Fibroblast of mammary gland (primary cell): ENCODE measurements around the gene TRPV2.
"Not testable (repeated sequence)": the region's sequence is repeated elsewhere in the genome, so short reads cannot be mapped to it uniquely, and the experiment has no call there.

Experiments used
- DNase-seq: peaks from one replicate; pipeline ENCODE4 v3.0.0-alpha.2; 2010; ENCODE audit warnings: low read depth
- H3K4me3 ChIP-seq: 2 replicates; pipeline ENCODE4 v1.5.1; 2011; ENCODE audit warnings: low read depth, mild to moderate bottlenecking, low read length, moderate library complexity; ENCODE audit not compliant: control insufficient read depth
- TF ChIP-seq, protein P1 (sequence below): conservative IDR thresholded peaks from 2 replicates; pipeline ENCODE4 v1.5.1; 2011; ENCODE audit warnings: low read depth, low read length, inconsistent platforms; ENCODE audit not compliant: control insufficient read depth, insufficient read depth

TRPV2 gene

DNA sequence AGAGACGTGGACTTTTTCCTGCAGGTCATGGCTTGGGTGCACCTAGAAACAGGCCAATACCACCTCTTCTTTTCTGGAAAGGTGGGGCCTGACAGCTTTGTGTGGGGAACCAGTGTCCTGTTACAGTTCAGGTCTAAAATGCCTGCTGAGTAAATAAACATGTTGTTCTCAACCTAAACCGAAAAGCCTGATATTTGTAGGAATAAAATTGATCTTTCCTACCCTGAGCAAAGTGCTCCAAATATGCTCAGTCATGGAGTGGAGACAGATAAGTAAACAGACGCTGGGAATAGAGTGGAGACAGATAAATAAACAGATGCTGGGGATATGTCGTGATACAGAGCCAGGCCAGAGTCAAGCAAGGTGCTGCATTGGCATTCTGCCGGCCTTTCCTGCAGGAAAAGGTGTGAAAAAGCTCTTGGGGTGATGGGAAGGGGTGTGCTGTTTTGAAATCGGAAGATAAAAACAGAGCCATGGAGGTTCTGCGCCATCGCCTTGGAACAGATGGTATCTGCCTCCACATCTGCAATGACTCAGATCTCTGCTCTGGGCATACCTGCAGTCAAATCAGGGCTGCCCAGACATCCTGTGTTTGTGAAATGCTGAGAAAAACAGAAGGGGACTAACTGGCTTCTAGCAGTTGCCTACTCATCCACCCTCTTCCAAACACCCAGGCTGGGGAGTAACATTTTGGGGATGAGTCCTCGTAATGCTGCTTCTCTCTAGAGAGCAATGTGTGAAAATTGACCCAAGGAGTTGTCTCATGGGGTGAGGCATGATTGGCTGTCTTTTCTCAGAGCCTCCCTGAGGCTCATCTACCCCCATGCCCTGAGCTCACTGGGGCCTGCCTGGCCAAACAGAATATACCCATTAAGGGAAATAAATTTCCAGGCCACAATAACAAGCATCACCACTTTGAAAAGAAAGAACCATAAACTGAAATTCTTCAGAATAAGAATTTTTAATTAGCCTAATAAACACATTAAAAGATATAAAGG, 16.8 kb upstream of the TRPV2 start:
- DNase-seq = no peak
- TF ChIP-seq, protein P1, sequence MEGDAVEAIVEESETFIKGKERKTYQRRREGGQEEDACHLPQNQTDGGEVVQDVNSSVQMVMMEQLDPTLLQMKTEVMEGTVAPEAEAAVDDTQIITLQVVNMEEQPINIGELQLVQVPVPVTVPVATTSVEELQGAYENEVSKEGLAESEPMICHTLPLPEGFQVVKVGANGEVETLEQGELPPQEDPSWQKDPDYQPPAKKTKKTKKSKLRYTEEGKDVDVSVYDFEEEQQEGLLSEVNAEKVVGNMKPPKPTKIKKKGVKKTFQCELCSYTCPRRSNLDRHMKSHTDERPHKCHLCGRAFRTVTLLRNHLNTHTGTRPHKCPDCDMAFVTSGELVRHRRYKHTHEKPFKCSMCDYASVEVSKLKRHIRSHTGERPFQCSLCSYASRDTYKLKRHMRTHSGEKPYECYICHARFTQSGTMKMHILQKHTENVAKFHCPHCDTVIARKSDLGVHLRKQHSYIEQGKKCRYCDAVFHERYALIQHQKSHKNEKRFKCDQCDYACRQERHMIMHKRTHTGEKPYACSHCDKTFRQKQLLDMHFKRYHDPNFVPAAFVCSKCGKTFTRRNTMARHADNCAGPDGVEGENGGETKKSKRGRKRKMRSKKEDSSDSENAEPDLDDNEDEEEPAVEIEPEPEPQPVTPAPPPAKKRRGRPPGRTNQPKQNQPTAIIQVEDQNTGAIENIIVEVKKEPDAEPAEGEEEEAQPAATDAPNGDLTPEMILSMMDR = no peak
- H3K4me3 ChIP-seq = no peak overlapping the region

DNA sequence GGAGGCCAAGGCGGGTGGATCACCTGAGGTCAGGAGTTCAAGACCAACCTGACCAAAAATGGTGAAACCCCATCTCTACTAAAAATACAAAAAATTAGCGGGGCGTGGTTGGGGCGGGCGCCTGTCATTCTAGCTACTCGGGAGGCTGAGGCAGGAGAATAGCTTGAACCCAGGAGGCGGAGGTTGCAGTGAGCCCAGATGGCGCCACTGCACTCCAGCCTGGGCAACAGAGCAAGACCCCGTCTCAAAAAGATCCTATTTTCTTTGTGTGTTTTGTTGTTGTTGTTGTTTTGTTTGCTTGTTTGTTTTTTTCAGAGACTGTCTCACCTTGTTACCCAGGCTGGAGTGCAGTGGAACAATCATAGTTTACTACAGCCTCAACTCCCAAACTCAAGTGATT, 11.5 kb upstream of the TRPV2 start:
- not testable (repeated sequence) for DNase-seq, H3K4me3 ChIP-seq

DNA sequence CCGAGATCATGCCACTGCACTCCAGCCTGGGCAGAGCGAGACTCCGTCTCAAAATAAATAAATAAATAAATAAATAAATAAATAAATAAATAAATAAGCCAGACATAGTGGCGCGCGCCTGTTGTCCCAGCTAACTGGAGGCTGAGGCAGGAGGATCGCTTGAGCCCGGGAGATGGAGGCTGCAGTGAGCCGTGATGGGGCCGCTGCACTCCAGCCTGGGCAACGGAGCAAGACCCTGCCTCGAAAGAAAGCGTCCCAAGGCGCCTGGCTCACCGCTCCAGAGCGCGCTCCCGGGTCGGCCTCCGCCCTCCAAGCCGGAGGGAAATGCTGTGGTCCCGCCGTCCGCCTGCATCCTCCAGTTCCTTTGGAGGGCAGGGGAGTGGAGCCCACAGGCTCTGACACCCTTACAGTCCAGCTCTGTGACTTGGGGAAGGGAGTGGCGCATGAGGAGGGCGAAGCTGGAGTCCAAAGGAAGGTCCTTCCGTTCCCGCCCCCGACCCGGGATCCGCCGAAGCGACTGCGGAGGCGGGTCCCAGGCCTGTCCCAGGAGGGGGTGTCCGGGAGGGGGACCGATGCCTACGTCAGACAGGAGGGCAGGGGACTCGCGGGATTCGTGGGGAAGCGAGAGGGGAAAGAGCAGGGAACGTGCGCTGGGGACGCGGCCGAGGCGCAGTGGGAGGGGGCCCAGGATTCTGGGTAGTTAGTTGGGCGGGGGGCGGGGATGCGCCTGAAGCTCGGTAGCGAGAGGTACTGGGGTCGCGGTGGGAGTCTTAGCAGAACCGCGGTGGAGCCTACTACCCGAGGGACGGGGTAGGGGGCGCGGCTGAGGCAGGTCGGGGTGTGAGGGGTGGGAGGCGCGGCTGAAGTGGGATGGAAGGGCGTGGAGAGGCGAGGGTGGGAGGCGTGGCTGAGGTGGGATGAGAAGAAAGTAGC, 8.4 kb upstream of the TRPV2 start:
- TF ChIP-seq, protein P1 = no peak
- no peak for DNase-seq
- H3K4me3 ChIP-seq = peak overlapping the region; percentile 57

DNA sequence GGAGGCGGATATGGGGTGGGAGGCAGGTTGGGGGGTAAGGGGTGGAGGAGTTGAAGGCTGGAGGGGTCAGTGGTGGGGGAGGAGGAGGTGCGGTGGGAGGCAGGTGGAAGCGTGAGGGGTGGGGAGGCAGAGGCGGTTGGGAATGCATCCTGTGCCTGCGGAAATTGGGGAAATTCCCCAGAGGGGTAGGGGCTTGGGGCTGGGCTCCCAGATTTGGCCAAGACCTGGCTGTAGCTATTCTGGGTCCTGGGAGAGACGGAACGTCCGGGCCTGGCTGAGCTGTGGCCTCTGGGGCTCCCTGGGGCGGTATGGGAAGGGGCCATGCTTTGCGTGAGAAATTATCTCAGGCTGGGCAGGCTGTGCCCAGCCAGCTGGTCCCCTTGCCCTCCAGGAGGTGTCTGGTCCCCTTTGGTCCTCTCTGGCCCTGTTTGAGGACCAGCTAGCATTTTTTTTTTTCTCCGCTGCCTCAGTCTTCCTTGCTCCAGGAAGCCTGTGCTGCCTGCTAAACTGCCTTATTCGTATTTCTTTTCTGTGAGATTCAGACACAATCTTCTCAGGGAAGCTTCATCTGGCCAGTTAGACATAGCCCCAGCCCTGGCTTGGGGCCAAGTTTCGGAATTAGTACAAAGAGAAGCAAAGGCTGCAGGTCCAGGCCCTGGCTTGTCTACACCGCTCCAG, 7.3 kb upstream of the TRPV2 start:
- DNase-seq = peak; percentile 51

DNA sequence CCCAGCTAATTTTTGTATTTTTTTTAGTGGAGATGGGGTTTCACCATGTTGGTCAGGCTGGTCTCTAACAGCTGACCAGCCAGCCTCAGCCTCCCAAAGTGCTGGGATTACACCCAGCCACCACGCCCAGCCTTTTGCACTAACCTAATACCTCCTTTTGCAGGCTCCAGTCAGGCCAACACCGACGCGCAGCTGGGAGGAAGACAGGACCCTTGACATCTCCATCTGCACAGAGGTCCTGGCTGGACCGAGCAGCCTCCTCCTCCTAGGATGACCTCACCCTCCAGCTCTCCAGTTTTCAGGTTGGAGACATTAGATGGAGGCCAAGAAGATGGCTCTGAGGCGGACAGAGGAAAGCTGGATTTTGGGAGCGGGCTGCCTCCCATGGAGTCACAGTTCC, 2.0 kb downstream of the TRPV2 start:
- TF ChIP-seq, protein P1 = no peak
- DNase-seq = no peak
- H3K4me3 ChIP-seq = no peak overlapping the region

More for the DNA sequence above, 7.3 kb upstream of the TRPV2 start:
- H3K4me3 ChIP-seq = no peak overlapping the region
- TF ChIP-seq, protein P1 = no peak

DNA sequence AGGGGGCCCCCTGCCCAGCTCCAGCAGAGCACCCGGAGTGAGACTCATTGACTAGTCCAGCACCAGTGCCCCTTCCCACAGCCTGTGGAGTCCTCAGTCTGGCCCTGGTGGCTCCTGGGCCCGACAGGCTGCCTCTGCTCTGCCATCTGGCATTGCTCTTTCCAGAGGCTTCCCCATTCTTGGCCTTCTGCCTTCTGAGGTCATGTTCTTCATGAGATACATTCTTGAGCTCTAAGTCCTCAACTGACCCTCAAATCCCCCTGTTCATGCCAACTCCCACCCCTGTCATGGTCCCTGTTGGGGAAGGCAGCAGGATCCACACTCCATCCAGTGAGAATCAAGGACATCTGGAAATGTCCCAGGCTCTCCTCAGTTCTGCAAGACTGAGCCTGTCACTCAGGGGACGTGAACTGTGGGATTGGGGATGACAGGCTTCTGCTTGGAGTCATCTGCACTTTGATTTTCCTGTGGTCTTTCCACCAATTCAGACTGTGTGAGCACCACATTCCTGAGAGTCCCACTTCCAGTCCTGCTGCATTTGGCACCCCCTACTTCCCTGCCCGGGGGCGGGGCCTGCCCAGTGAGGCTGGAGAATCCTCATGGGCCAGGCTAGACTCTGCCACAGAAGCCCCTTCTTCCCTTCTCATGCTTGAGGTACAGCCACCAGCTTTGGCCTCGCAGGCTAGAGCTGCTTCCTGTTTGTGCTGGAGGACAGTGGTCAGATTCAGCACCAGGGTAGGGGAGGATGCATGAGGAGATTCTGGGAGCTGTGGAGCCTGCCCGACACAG, 2.7 kb downstream of the TRPV2 start:
- peak; percentile 79 for DNase-seq
- TF ChIP-seq, protein P1 = no peak
- no peak overlapping the region for H3K4me3 ChIP-seq
